A204.1 (cell line): ENCODE data around the gene CFAP77.
"Not testable (repeated sequence)": the region's sequence is repeated elsewhere in the genome, so short reads cannot be mapped to it uniquely, and the experiment has no call there.

Experiments
- FAIRE-seq: peaks from 2 replicates; lab custom pipeline; 2012; peaks lifted over from hg19 to GRCh38; lab: Jason Lieb, UNC

Gene CFAP77

GRCh38 chr9:132548751-132549640 is 139.0 kb downstream of the CFAP77 start:
- no peak for FAIRE-seq

DNA sequence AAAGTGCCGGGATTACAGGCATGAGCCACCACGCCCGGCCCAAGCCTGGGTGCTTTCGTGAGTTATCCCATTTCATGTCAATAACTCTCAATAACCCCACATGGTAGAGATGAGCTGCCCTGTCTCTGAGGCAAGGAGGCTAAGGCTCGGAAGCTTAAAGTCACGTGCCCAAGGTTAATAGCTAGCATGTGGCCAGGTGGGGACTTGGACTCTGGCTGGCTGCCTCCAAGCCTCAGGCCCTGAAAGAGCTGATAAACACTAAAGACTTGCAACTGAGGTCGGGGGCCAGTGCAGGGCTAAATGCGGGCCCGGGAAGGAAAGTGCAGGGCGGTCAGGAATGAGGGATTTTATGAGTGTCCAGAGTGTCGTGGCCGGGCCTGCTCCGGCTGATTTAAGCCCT is 141.5 kb downstream of the CFAP77 start:
- FAIRE-seq: no peak

DNA sequence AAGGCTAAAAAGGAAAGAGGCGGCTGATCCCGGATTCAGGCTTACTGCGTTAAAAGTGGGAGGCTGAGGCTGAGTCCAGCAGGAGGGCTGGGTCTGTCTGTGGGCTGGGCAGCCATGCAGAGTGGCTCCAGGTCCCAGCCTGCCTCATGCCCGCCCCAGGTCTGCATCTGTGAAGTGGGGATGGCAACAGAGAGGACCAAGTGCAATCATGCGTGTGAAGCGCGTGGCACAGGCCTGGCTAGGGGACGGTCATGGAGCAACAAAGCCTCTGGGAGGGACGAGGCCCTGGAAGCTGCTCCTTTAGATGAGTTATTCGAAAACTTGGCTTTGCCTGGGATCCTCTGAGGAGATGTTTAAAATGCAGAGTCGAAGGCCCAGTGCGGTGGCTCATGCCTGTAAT is 142.0 kb downstream of the CFAP77 start:
- no peak for FAIRE-seq

DNA sequence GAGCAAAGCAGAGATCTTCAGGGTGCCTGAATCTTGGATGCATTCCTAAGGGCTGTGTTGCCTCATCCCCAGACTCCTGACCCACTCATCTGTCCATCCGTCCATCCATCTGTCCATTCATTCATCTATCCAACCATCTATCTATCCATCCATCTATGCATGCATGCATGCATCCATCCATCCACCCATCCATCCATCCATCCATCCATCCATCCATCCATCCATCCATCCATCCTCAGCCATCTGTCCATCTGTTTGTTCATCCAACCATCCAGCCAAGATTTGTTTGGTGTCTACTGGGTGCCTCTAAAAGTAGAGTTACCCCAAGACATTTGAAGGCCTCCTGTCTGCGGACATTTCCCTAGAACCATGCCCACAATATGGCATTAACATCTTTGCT is 144.7 kb downstream of the CFAP77 start:
- FAIRE-seq: no peak

- no peak for FAIRE-seq
These were observed 145.5 kb downstream of the CFAP77 start for GRCh38 chr9:132555528-132555927.

- no peak for FAIRE-seq
These were observed 146.2 kb downstream of the CFAP77 start for GRCh38 chr9:132556235-132556634.

DNA sequence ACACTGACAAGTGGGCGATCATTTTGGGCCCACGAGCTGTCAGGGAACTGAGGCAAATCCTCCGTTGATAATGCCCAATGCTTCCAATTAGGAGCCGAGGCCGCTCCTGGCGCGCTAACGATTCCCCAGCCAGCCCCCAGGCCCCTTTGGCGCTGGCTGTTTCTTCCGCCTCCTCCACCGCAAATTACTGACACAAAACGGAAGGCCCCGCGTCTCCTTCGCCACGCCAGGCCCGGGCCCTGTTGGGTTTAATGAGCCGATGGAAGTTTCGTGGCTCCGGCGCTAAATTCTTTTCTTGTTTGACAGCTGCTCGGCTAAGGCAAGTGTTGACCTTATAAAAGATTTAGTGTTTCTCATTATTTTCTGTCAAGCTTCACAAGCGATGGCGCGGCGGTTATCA is 146.7 kb downstream of the CFAP77 start:
- FAIRE-seq: no peak

GRCh38 chr9:132557159-132557558 is 147.1 kb downstream of the CFAP77 start:
- no peak for FAIRE-seq

GRCh38 chr9:132559711-132560110 is 149.7 kb downstream of the CFAP77 start:
- no peak for FAIRE-seq

GRCh38 chr9:132560616-132561202 is 150.7 kb downstream of the CFAP77 start:
- no peak for FAIRE-seq

- no peak for FAIRE-seq
These were observed 152.2 kb downstream of the CFAP77 start for GRCh38 chr9:132562306-132562573.

DNA sequence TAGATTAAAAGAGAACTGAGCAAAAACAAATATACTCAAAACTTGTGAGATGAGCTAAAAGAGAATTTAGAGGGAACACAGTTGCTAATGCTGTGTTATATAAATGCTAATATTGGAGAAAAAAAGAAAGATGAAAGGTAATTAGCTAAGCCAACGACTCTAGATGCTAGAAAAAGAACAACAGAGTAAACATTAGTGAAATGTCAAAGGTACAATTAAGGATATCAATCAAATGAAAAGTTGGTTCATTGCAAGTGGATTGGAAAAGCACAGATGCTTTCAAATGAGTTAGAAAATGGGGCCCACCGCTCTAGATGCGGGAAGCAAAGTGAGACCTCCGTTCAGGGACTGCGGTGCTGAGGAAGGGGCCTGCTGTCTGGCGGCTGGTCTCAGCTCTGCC is 154.5 kb downstream of the CFAP77 start:
- no peak for FAIRE-seq

DNA sequence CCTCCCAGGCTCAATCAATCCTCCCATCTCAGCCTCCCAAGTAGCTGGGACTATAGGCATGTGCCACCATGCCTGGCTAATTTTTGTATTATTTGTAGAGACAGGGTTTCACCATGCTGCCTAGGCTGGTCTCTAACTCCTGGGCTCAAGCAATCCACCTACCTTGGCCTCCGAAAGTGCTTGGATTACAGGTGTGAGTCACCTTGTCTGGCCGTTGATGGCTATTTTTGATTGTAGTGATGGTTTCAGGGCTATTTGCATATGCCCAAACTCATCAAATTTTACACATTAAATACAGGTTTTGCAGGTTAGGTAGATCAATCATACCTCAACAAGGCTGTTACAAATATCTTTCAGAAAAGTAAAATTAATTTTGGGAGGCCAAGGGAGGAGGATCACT is 158.8 kb downstream of the CFAP77 start:
- FAIRE-seq: not testable (repeated sequence)

GRCh38 chr9:132571806-132572600 is 162.0 kb downstream of the CFAP77 start:
- no peak for FAIRE-seq

GRCh38 chr9:132572921-132573320 is 162.9 kb downstream of the CFAP77 start:
- no peak for FAIRE-seq

- FAIRE-seq: no peak
These were observed 165.1 kb downstream of the CFAP77 start for GRCh38 chr9:132575005-132575609.

DNA sequence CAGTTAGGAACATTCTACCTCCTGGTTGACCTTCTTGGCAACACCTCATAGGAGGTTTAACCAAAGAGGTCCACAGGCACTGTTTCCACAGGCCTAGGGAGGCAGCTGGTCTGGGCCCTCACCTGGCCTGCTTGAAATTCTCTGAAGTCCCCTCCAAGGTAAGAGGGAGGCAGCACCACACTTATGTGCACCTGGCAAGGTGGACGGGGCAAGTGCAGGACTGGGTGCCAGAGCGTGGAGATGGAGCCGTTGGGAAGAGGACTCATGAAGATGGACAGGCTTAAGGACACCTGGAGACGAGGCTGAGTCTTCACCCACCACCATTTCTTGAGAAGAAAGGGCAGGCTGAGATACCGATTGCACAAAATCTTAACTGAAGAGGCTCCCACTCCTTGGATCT is 165.8 kb downstream of the CFAP77 start:
- FAIRE-seq: no peak

GRCh38 chr9:132577119-132577518 is 167.1 kb downstream of the CFAP77 start:
- no peak for FAIRE-seq

- no peak for FAIRE-seq
These were observed 168.4 kb downstream of the CFAP77 start for GRCh38 chr9:132578367-132578932.

- no peak for FAIRE-seq
These were observed 169.4 kb downstream of the CFAP77 start for GRCh38 chr9:132579427-132579798.

DNA sequence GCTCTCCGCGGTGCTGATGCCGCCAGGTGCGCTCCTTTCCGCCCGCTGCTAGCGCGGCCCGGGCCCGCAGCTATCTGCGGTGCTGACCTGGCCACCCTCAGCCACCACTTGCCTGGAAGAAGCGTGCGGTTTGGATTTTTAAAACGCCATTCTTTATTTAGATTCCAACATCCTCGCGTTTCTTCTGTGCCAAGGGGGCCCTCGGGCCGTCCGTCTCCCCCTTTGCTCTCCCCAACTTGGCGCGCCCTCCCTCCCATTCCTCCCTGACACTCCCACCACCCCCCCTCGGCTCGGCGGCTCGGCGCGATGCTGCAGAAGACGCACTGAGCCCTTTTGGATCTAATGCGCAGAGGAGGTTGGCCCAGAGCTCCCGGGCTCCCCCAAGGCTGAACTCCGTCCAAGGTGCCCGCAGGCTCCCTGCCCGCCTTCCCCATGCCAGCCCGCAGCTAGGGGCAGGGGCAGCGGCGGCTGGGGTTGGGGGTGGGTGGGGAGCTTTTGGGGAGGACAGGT is 172.3 kb downstream of the CFAP77 start, which contains the start of gene BARHL1:
Gene BARHL1, plus strand, starts transcription at position 331 of the 510 bp plus-strand sequence. CDS start 192 bp downstream, outside the sequence.
- FAIRE-seq: no peak
